DND-41 (cell line): ENCODE measurements around the gene PCDH9.

Source experiments
- ATAC-seq: fragments of 200-7000 bp; cut with Tn5 transposase; 3 replicates; pipeline ENCODE4 v1.9.1; 2021; ENCODE audit warnings: low read depth; ENCODE audit not compliant: insufficient read depth
- DNase-seq: peaks from one replicate; pipeline ENCODE4 v3.0.0-alpha.2; 2020
- H2AFZ ChIP-seq: 2 replicates; pipeline ENCODE4 v1.6.0; 2012; ENCODE audit warnings: low read depth, low read length
- H3K27ac ChIP-seq: 2 replicates; pipeline ENCODE4 v1.5.1; 2012; ENCODE audit warnings: low read length, inconsistent platforms
- H3K27me3 ChIP-seq: fragments of 200-600 bp; sonication (generic); 2 replicates; pipeline ENCODE4 v1.6.0; 2012; ENCODE audit warnings: low read length, mild to moderate bottlenecking, inconsistent platforms; ENCODE audit not compliant: insufficient read depth, poor library complexity
- H3K36me3 ChIP-seq: 2 replicates; pipeline ENCODE4 v1.5.1; 2012; ENCODE audit warnings: low read length, inconsistent platforms; ENCODE audit not compliant: insufficient read depth
- H3K4me1 ChIP-seq: 2 replicates; pipeline ENCODE4 v1.5.1; 2012; ENCODE audit warnings: mild to moderate bottlenecking, low read length; ENCODE audit not compliant: insufficient read depth
- H3K4me2 ChIP-seq: 2 replicates; pipeline ENCODE4 v1.6.0; 2012; ENCODE audit warnings: mild to moderate bottlenecking, moderate library complexity, low read length, inconsistent platforms; ENCODE audit not compliant: insufficient read depth
- H3K4me3 ChIP-seq, 2 experiments: fragments of 200-600 bp in 1 of 2; shearing (Covaris generic) in 1 of 2; 2 replicates each; pipeline ENCODE4 v1.5.1; 2012 to 2016; ENCODE audit warnings: inconsistent platforms in 2 of 2, low read length in 2 of 2, mild to moderate bottlenecking in 2 of 2, low read depth in 1 of 2, moderate library complexity in 1 of 2
- H3K79me2 ChIP-seq: 2 replicates; pipeline ENCODE4 v1.6.0; 2012; ENCODE audit warnings: low read length, inconsistent platforms; ENCODE audit not compliant: insufficient read depth
- H3K9ac ChIP-seq: 2 replicates; pipeline ENCODE4 v1.6.0; 2012; ENCODE audit warnings: low read depth, mild to moderate bottlenecking, inconsistent platforms, low read length, moderate library complexity
- H3K9me3 ChIP-seq: 2 replicates; pipeline ENCODE4 v1.5.1; 2012; ENCODE audit warnings: low read length, moderate library complexity, mild to moderate bottlenecking, inconsistent platforms; ENCODE audit not compliant: insufficient read depth, severe bottlenecking
- H4K20me1 ChIP-seq: 2 replicates; pipeline ENCODE4 v1.6.0; 2012; ENCODE audit warnings: low read length; ENCODE audit not compliant: insufficient read depth
- CTCF ChIP-seq: IDR thresholded peaks from 2 replicates; pipeline ENCODE4 v1.5.1; 2012; ENCODE audit warnings: borderline replicate concordance, low read length, moderate library complexity, mild to moderate bottlenecking; ENCODE audit not compliant: poor library complexity, severe bottlenecking; ENCODE audit errors: extremely low read depth
- EZH2 ChIP-seq: IDR thresholded peaks from 3 replicates; pipeline ENCODE4 v1.6.1; 2012; ENCODE audit warnings: borderline replicate concordance, low read depth, mild to moderate bottlenecking, moderate library complexity, low read length, inconsistent platforms; ENCODE audit not compliant: severe bottlenecking

The PCDH9 gene

GRCh38 chr13:66402546-66402945, 827.6 kb downstream of the PCDH9 start:
- ATAC-seq (no peak), DNase-seq (no peak)
- Histone ChIP-seq H3K36me3 (no peaks in the 10 kb centered on the region), H3K4me2 (no peak overlapping the region), H3K9ac (no peak overlapping the region), H2AFZ (no peak overlapping the region), H4K20me1 (no peaks in the 10 kb centered on the region), H3K9me3 (no peaks in the 10 kb centered on the region), H3K4me1 (no peaks in the 10 kb centered on the region), H3K4me3 (no peak overlapping the region), H3K27me3 (no peaks in the 10 kb centered on the region), H3K79me2 (no peaks in the 10 kb centered on the region), H3K27ac (no peak overlapping the region)
- TF ChIP-seq EZH2 (no peak), CTCF (no peak)

- ATAC-seq = no peak
- H3K27me3 ChIP-seq = no peaks in the 10 kb centered on the region
- H3K4me2 ChIP-seq = no peak overlapping the region
- TF ChIP-seq CTCF (no peak), EZH2 (no peak)
- no peak overlapping the region for H3K4me3 ChIP-seq
- no peak for DNase-seq
- H4K20me1 ChIP-seq = no peaks in the 10 kb centered on the region
- no peak overlapping the region for H2AFZ ChIP-seq
- H3K9me3 ChIP-seq = no peaks in the 10 kb centered on the region
- no peaks in the 10 kb centered on the region for H3K4me1 ChIP-seq
- H3K27ac ChIP-seq = no peak overlapping the region
- no peaks in the 10 kb centered on the region for H3K36me3 ChIP-seq
- H3K9ac ChIP-seq = no peak overlapping the region
- H3K79me2 ChIP-seq = no peaks in the 10 kb centered on the region
Measured at GRCh38 chr13:66402066-66402465, 828.1 kb downstream of the PCDH9 start.

GRCh38 chr13:66400292-66400691, 829.8 kb downstream of the PCDH9 start:
- H3K27ac ChIP-seq = no peak overlapping the region
- H3K9me3 ChIP-seq = no peaks in the 10 kb centered on the region
- no peak overlapping the region for H3K4me2 ChIP-seq
- no peaks in the 10 kb centered on the region for H3K4me1 ChIP-seq
- TF ChIP-seq EZH2 (no peak), CTCF (no peak)
- H3K79me2 ChIP-seq = no peaks in the 10 kb centered on the region
- no peak overlapping the region for H2AFZ ChIP-seq
- no peak overlapping the region for H3K4me3 ChIP-seq
- DNase-seq (no peak), ATAC-seq (no peak)
- no peak overlapping the region for H3K9ac ChIP-seq
- no peaks in the 10 kb centered on the region for H3K36me3 ChIP-seq
- no peaks in the 10 kb centered on the region for H4K20me1 ChIP-seq
- H3K27me3 ChIP-seq = no peaks in the 10 kb centered on the region

- H3K4me1 ChIP-seq = no peaks in the 10 kb centered on the region
- ATAC-seq = no peak
- H3K36me3 ChIP-seq = no peaks in the 10 kb centered on the region
- no peak overlapping the region for H3K4me2 ChIP-seq
- no peak overlapping the region for H2AFZ ChIP-seq
- no peak overlapping the region for H3K27ac ChIP-seq
- no peaks in the 10 kb centered on the region for H3K79me2 ChIP-seq
- H3K4me3 ChIP-seq = no peak overlapping the region
- H4K20me1 ChIP-seq = no peaks in the 10 kb centered on the region
- no peak for TF ChIP-seq EZH2
- no peak for TF ChIP-seq CTCF
- DNase-seq = no peak
- no peaks in the 10 kb centered on the region for H3K9me3 ChIP-seq
- H3K9ac ChIP-seq = no peak overlapping the region
- no peaks in the 10 kb centered on the region for H3K27me3 ChIP-seq
Measured at GRCh38 chr13:66399873-66400272, 830.3 kb downstream of the PCDH9 start.
